ENCODE measurements around the gene AGPAT4. TPM values are rescaled to one million over a fixed set of nuclear protein-coding genes. Genes with fewer than 3 reads are reported as not detected.

AGPAT4 gene
- polyA plus RNA-seq, 6 donors from 2014 or later = 0.04 to 3.2 (median 1.4) TPM

DNA sequence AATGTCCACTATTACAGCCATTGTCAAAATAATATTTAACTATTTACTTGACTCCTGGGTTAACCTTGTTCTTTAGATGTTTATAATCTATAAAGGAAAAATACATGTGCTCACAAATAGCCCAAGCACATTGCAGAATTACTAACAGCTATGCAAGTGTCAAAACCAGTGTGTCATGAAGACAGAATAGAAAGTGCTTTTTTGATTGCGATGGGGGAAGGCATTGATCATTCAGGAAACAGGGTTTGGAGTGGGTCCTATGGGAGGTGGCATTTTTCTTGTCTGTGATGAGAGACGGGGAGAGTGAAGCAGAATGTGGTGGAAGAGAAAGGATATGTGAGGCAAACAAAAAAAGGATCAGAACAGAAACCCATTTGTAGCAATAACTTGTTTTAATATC lies 1.0 kb upstream of the AGPAT4 start:
- Mint-ChIP-seq H3K36me3 (peaks cover 0 to 8% of the 10 kb centered on the region in 2 donors), H3K4me3 (peak overlapping the region in 6 of 8 donors; percentile 10 to 97 (median 92)), H3K9me3 (no peaks in the 10 kb centered on the region), H3K27me3 (peaks cover 2 to 19% (median 11%) of the 10 kb centered on the region in 3 donors), H3K4me1 (peaks cover 15 to 19% (median 19%) of the 10 kb centered on the region in 3 donors), H3K27ac (peak overlapping the region in 4 of 6 donors; percentile 1 to 97 (median 41))
- DNase-seq = no peak
- no peak for ATAC-seq (ENCODE audit: low read depth in 2 of 2)

DNA sequence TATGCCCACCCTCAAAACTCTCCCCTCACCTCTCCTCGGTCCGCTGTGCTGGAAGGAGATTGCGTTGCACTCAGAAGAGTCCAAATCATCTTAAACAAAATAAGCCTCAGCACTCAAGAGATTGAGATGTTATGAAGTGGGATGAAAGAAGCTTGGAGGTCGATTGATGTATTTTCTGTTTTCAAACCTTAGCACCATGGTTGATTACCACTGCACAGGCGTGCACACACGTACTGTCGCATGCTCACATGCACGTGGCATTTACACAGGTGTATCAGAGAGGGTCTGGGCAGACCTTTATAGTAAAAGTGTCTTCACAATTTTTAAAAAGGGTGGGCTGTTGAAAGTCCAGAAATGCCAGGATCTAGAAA lies 612 bp upstream of the AGPAT4 start:
- Mint-ChIP-seq H3K9me3 (no peaks in the 10 kb centered on the region), H3K27ac (peak overlapping the region; percentile 86 to 98 (median 98)), H3K36me3 (peaks cover 0 to 8% of the 10 kb centered on the region in 2 donors), H3K4me3 (peak overlapping the region; percentile 87 to 97 (median 92)), H3K27me3 (peaks cover 0 to 19% (median 11%) of the 10 kb centered on the region in 3 donors), H3K4me1 (peaks cover 15 to 19% (median 19%) of the 10 kb centered on the region in 3 donors)
- no peak for ATAC-seq (ENCODE audit: low read depth in 2 of 2)
- no peak for DNase-seq

DNA sequence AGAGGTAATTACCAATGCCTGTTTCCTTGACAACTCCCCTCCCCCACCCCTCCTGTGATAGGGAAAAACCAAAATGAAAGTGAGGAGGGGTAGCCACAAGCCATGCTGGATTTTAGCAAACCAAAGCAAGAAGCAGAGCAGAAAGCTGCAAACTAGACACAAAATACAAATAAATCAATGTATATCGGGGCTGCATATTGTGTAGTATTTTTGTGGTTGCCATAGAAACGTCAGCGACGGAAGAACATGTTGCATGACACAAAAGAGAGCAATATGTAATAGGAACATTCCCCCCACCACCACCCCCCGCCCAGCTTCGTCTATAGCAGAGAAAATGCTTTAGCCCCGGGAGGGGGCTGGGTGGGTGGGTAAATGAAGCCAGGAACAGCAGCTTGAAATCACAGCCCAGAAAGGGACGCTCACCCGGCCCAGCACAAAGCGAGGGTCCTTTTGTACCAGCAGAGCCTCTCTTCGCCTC lies 548 bp downstream of the AGPAT4 start:
- peaks cover 0 to 8% of the 10 kb centered on the region in 2 donors for H3K36me3 Mint-ChIP-seq
- peaks cover 15 to 21% (median 19%) of the 10 kb centered on the region in 3 donors for H3K4me1 Mint-ChIP-seq
- H3K9me3 Mint-ChIP-seq = no peaks in the 10 kb centered on the region
- ATAC-seq (ENCODE audit: low read depth in 2 of 2) (peak; percentile 58 to 64), DNase-seq (peak; percentile 49)
- peak overlapping the region; percentile 87 to 97 (median 92) for H3K4me3 Mint-ChIP-seq
- peak overlapping the region; percentile 86 to 98 (median 98) for H3K27ac Mint-ChIP-seq
- H3K27me3 Mint-ChIP-seq = peaks cover 0 to 19% (median 11%) of the 10 kb centered on the region in 3 donors

DNA sequence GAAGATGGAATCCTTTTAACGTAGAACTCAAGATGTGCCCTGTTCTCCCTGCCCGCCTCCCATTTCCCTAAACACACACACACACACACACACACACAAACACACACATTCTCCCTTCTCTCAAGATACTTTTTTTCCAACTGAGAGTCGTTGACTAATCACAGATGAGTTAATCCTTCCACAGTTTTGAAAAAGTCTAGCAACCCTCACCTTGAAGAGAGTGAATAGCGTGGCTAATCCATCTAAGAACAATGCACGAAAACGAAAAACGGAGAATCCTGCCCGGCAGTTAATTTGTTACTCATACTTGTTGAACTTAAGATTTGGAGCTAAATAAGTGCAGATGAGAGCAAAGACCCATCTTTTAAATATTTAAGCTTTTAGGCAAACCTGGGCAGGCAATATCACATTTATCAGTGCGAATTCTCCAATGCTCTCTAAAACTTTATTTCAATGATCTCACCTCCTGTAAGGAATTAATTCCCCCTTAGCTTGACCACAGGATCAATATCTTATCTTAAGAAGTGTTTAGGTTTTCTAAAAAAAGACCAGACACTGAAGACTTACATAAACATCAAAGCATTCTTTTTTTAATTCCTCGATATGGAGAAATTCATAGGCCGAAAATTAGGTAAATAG lies 1.1 kb downstream of the AGPAT4 start:
- Mint-ChIP-seq H3K9me3 (no peaks in the 10 kb centered on the region), H3K27ac (peak overlapping the region; percentile 86 to 98 (median 98)), H3K4me1 (peaks cover 15 to 22% (median 19%) of the 10 kb centered on the region in 3 donors), H3K36me3 (peaks cover 0 to 8% of the 10 kb centered on the region in 2 donors), H3K27me3 (peaks cover 0 to 19% (median 11%) of the 10 kb centered on the region in 3 donors), H3K4me3 (peak overlapping the region; percentile 87 to 97 (median 92))
- DNase-seq (no peak), ATAC-seq (ENCODE audit: low read depth in 2 of 2) (no peak)

DNA sequence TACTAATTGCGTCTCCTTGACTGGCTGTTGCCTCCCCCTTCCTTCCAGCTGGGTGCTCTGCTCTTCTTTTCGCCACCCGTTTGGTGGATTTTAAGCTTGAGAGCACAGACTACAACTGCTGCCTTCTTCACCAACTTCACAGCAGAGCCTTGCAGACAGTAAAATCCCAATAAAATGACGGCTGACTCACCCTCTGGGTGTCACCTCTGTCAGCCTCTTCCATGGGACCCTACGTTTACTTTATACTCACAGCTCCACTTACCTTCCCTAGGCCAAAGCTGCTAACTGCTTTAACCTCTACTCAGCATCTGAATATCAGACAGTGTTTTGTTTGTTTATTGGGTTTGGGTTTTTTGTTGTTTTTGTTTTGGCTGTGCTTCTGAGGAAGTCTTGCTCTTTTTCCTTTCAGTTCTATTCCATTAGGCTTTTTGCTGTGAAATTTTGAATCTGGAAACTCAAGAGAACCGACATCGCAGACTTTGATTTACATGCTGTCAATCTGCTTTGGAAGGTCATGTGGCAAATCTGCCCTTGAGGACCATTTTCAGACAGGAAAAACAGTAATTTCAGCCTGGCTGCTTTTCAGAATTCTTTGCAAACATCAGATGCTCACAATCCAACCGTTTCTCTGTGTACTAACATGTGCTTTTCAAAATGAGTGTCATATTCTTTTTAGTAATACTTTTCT lies 2.4 kb downstream of the AGPAT4 start:
- Mint-ChIP-seq H3K4me1 (peaks cover 15 to 22% (median 19%) of the 10 kb centered on the region in 3 donors), H3K9me3 (no peaks in the 10 kb centered on the region), H3K4me3 (peak overlapping the region in 1 of 8 donors; percentile 2), H3K27me3 (peaks cover 0 to 19% (median 11%) of the 10 kb centered on the region in 3 donors), H3K27ac (peak overlapping the region in 4 of 6 donors; percentile 45 to 57 (median 52)), H3K36me3 (peaks cover 0 to 8% of the 10 kb centered on the region in 2 donors)
- DNase-seq = no peak
- ATAC-seq (ENCODE audit: low read depth in 2 of 2) = no peak

DNA sequence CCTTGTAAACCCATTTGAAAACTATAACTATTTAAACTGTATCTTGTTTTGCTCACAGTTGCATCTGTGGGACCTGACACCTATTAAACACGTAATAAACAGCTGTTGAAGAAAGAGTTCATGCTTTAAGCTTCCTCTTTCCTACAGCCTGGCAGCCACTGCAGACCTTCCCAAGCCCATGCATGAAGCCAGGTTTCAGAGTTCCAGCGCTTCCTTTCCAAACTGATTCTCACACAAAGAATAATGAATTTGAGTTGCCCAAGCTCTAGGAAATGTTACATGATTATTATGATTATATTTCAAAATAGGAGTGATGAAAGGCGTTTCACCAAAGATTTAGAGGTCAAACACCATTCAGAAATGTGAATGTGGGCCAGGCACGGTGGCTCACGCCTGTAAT lies 3.7 kb downstream of the AGPAT4 start:
- peak overlapping the region in 1 of 6 donors; percentile 5 for H3K27ac Mint-ChIP-seq
- peaks cover 0 to 10% (median 4%) of the 10 kb centered on the region in 3 donors for H3K27me3 Mint-ChIP-seq
- H3K36me3 Mint-ChIP-seq = peaks cover 0 to 8% of the 10 kb centered on the region in 2 donors
- peaks cover 15 to 22% (median 19%) of the 10 kb centered on the region in 3 donors for H3K4me1 Mint-ChIP-seq
- no peak for ATAC-seq (ENCODE audit: low read depth in 2 of 2)
- H3K4me3 Mint-ChIP-seq = no peak overlapping the region
- H3K9me3 Mint-ChIP-seq = no peaks in the 10 kb centered on the region
- DNase-seq = no peak

DNA sequence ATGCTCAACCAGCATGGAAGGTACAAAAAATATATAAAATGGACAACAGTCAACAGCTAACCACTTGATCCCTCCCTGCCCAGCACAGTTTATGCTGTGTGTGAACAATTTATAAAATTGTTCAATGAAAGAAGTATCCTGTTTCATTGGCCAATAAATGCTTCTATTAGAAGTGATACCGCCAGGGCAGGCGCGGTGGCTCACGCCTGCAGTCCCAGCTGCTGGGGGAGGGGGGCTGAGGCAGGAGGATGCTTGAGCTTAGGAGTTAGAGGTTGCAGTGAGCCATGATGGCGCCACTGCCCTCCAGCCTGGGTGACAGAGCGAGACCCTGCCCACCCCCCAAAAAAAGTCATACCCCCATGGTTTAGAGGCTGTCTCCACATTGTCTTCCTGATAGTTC lies 4.6 kb downstream of the AGPAT4 start:
- Mint-ChIP-seq H3K4me3 (no peak overlapping the region), H3K4me1 (peaks cover 12 to 20% (median 14%) of the 10 kb centered on the region in 3 donors), H3K27me3 (peaks cover 0 to 2% (median 0%) of the 10 kb centered on the region in 3 donors), H3K27ac (peak overlapping the region in 1 of 6 donors; percentile 5), H3K9me3 (no peaks in the 10 kb centered on the region), H3K36me3 (peaks cover 0 to 8% of the 10 kb centered on the region in 2 donors)
- no peak for DNase-seq
- no peak for ATAC-seq (ENCODE audit: low read depth in 2 of 2)

DNA sequence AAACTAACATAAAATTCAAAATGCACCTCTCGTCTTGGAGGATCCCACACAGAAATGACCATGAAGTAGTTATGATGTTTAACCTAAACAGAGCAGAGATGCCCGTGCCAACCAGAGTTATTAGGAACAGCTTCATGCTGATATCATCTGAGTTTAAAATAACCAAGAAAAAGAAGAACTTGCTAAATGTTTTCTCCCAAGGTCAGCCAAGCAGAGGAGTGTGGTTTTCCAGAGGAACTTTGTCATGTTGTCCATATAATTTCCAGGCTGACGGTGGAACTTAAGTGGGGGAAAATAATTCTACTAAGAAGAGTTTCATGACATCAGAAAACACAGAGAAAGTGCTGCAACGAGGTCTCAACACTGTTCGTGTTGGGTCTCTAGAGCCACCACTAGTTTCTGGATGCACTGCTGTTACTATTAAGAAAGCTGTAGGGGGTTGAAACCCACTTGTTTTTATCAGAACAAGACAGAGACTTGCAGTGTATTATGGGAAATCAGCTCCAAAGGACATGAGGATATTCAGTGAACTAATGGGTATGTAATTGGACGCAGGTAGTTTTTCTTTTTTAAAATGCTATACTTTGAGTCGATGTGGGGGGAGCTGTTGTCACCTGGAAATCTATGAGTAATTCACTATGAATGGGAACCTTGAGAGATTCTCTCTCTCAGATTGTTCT lies 5.2 kb downstream of the AGPAT4 start:
- DNase-seq = no peak
- Mint-ChIP-seq H3K27me3 (no peaks in the 10 kb centered on the region), H3K36me3 (peaks cover 0 to 8% of the 10 kb centered on the region in 2 donors), H3K4me3 (no peak overlapping the region), H3K9me3 (no peaks in the 10 kb centered on the region), H3K27ac (peak overlapping the region in 2 of 6 donors; percentile 17 to 67), H3K4me1 (peaks cover 9 to 17% (median 9%) of the 10 kb centered on the region in 3 donors)
- ATAC-seq (ENCODE audit: low read depth in 2 of 2) = no peak

DNA sequence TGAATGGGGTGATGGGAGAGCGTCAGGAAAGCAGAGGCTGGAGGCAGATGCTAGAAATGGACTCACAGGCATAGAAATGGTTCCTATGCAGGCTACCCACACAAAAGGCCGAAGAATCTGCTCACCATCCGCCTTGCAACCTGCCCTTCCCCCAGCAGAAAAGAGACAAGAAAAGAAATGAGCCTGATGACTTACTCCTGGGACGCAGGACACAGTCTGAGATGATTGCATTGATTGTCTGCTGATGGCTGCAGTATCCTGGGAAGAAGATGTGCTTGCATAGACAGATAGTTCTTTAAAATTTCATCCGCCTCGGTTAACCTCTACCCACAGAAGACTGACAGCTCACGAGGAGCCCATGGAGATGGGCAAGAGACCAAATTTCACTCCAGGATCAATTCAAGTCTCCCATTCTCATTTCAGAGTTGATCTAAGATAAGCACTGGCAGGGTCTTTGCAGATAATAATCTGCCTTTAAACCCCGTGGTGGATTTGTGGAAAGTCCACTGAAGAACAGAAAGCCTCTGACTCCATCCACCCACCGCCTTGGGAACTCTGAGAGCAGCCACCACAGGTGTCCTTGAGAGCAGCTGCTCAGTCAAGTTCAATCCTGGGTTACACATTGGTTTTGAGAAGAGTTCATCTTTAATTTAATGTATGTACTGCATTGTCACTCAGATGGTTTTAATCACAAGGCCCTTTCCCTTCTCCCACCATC lies 7.2 kb downstream of the AGPAT4 start:
- Mint-ChIP-seq H3K4me1 (peaks cover 0 to 8% (median 0%) of the 10 kb centered on the region in 3 donors), H3K27ac (peak overlapping the region in 2 of 6 donors; percentile 2 to 81), H3K27me3 (no peaks in the 10 kb centered on the region), H3K36me3 (peaks cover 0 to 8% of the 10 kb centered on the region in 2 donors), H3K9me3 (no peaks in the 10 kb centered on the region), H3K4me3 (no peak overlapping the region)
- DNase-seq (no peak), ATAC-seq (ENCODE audit: low read depth in 2 of 2) (no peak)

DNA sequence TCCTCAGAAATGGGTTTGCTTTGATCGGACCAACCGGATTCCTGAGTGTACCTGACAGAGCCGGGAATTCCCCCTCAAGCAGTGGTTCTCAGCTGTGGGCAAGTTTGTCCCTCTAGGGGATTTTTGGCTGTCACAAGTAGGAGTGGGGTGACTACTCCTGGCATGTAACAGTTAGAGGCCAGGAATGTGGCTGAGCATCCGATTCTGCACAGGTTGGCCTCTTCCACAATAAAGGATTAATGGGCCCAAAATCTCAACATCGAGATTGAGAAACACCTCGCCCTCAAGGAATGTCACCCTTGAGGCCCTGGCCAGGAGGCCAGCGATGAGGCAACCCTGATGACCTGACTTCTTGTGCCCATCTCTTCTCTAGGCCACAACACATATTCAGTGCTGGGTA lies 7.9 kb downstream of the AGPAT4 start:
- peaks cover 0 to 7% of the 10 kb centered on the region in 2 donors for H3K36me3 Mint-ChIP-seq
- H3K4me1 Mint-ChIP-seq = peaks cover 0 to 6% (median 0%) of the 10 kb centered on the region in 3 donors
- no peak for ATAC-seq (ENCODE audit: low read depth in 2 of 2)
- no peaks in the 10 kb centered on the region for H3K27me3 Mint-ChIP-seq
- H3K27ac Mint-ChIP-seq = peak overlapping the region in 1 of 6 donors; percentile 81
- no peak overlapping the region for H3K4me3 Mint-ChIP-seq
- DNase-seq = no peak
- H3K9me3 Mint-ChIP-seq = no peaks in the 10 kb centered on the region

DNA sequence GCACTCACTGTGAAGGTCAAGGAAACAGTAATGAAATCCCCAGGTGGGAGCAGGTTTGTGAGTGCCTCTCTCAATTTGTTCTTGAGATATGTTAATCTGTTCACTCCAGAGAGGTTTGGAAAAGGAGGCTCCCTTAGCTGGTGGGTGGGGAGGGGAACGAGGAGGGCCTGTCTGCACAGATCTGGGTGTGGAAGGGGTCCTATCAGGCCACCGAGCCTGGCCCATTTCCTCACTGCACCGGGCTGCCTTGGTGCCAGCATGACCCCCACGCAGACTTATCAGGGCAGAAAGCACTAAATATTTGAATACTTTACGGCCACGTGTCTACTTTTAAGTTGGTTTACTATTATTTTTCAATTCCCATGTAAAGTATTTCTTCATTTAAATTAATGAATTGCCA lies 8.3 kb downstream of the AGPAT4 start:
- H3K36me3 Mint-ChIP-seq = peaks cover 0 to 8% of the 10 kb centered on the region in 2 donors
- no peak overlapping the region for H3K27ac Mint-ChIP-seq
- no peak for DNase-seq
- H3K4me3 Mint-ChIP-seq = no peak overlapping the region
- no peaks in the 10 kb centered on the region for H3K27me3 Mint-ChIP-seq
- H3K4me1 Mint-ChIP-seq = peaks cover 0 to 7% (median 0%) of the 10 kb centered on the region in 3 donors
- H3K9me3 Mint-ChIP-seq = no peaks in the 10 kb centered on the region
- no peak for ATAC-seq (ENCODE audit: low read depth in 2 of 2)

DNA sequence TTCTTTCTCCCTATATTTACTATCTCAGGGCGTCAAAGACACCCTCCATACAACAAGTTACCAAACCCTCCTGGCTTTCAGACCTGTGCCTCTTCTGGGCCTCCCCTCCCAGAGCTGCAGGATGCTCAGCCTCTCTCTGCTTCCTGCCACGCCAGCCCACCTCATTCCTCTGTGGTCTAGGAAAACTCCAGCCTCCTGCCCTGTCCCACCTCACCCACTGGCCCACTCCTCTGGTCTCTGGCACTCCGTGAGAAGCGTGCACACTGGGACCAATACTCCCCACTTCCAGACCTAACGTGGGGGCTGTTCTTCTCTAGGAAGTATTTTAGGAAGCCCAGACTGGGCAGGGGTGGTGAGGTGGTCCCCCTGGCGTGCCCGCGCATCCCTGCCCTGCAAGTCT lies 9.7 kb downstream of the AGPAT4 start:
- Mint-ChIP-seq H3K4me1 (peaks cover 0 to 7% (median 0%) of the 10 kb centered on the region in 3 donors), H3K4me3 (no peak overlapping the region), H3K27me3 (no peaks in the 10 kb centered on the region), H3K9me3 (no peaks in the 10 kb centered on the region), H3K27ac (peak overlapping the region in 1 of 6 donors; percentile 92), H3K36me3 (peaks cover 0 to 8% of the 10 kb centered on the region in 2 donors)
- ATAC-seq (ENCODE audit: low read depth in 2 of 2) = no peak
- no peak for DNase-seq

DNA sequence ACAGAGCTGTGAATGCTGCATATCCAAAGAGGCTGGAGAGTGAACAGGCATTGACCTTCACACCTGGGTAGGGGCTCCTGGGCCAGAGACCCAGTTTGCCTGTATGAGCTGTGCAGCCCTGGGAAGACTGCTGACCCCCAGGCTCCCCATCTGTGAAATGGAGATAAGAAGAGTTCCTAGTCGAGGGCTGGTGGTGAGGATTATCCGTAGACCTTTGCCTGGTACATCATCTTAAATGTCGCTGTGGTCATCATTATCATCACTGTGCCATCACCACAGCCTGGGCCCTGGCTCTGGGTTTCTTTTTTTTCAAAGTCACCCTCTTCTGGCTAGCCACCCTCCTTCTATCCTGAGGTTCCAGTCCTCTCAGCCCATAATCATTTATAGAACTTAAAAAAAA lies 12.0 kb downstream of the AGPAT4 start:
- Mint-ChIP-seq H3K9me3 (no peaks in the 10 kb centered on the region), H3K36me3 (peaks cover 0 to 8% of the 10 kb centered on the region in 2 donors), H3K4me1 (peaks cover 0 to 4% (median 0%) of the 10 kb centered on the region in 3 donors), H3K27me3 (no peaks in the 10 kb centered on the region), H3K4me3 (no peak overlapping the region), H3K27ac (no peak overlapping the region)
- no peak for DNase-seq
- ATAC-seq (ENCODE audit: low read depth in 2 of 2) = no peak

All from naive B cell (primary cell).